HG03432 (cell line): Measurements from ENCODE around the gene SPRR2A.
"Not testable (repeated sequence)": the region's sequence is repeated elsewhere in the genome, so short reads cannot be mapped to it uniquely, and the experiment has no call there.

Experiments
- ATAC-seq: cut with Tn5 transposase; IDR thresholded peaks from one replicate; pipeline ENCODE4 v1.9.1; 2021; ENCODE audit warnings: mild to moderate bottlenecking, moderate library complexity; ENCODE audit not compliant: unreplicated experiment

The SPRR2A gene

DNA sequence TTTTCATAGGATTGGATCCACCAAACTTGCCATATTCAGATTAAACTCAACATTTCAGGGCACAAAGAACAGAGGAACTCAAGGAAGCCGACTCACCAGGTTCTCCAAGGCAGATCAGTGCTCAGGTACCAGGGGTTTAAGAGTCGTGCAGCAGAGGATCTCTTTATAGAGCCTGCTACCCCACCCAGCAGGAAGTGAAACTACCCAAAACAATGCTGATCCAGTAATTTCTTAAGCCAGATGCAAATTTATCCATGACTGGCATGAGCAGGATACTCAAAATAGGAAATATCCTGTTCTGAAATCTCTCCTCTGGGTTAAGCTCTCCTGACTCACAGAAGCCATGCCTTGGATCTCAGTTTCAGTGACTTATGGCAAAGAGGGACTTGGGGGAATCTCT is at the start of gene SPRR2A:
SPRR2A (minus strand) TSS at position 138 of the 400 bp plus-strand sequence. CDS start 777 bp downstream, outside the sequence.
- no peak for ATAC-seq

DNA sequence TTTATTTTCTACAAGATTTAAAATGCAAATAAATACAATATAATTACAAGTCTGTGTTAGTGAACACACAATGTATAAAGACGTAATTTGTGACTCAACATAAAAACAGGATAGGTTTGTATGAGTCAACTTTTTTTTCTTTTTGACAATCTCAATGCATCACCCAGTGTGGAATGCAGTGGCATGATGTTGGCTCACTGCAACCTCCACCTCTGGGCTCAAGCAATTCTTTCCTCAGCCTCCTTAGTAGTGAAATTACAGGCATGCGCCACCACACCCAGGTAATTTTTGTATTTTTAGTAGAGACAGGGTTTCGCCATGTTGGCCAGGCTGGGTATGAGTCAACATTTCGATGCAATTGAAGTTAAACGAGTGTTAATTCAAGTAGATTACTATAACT is 42.9 kb upstream of the SPRR2A start:
- no peak for ATAC-seq

GRCh38 chr1:153099461-153100045 is 42.2 kb upstream of the SPRR2A start:
- ATAC-seq: no peak

DNA sequence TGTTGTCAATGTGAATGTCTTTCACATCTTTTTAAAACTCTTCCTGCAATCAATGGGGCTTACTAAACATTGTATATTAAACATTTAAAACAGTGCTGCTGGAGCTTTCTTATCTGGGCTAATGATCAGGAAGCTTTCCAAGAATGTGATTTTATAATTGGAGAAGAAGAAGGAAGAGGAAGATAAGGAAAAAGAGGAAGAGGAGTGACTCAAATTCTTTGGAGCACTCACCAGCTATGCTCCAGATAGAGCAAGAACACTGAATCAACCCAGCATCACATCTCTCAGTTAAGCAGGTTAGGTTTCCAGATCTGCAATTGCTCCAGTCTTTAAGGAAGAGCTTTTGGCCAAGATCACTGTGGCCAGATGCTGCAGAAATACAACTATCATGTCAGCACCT is 38.5 kb upstream of the SPRR2A start:
- no peak for ATAC-seq

- no peak for ATAC-seq
Observed at GRCh38 chr1:153094426-153094825, 37.1 kb upstream of the SPRR2A start, which contains the start of gene SPRR2E. Gene SPRR2E (minus strand): TSS chr1:153094526. CDS start chr1:153093751, 775 bp downstream.

GRCh38 chr1:153087652-153088051 is 30.3 kb upstream of the SPRR2A start:
- no peak for ATAC-seq

- no peak for ATAC-seq
Observed at GRCh38 chr1:153081736-153082135, 24.4 kb upstream of the SPRR2A start.

DNA sequence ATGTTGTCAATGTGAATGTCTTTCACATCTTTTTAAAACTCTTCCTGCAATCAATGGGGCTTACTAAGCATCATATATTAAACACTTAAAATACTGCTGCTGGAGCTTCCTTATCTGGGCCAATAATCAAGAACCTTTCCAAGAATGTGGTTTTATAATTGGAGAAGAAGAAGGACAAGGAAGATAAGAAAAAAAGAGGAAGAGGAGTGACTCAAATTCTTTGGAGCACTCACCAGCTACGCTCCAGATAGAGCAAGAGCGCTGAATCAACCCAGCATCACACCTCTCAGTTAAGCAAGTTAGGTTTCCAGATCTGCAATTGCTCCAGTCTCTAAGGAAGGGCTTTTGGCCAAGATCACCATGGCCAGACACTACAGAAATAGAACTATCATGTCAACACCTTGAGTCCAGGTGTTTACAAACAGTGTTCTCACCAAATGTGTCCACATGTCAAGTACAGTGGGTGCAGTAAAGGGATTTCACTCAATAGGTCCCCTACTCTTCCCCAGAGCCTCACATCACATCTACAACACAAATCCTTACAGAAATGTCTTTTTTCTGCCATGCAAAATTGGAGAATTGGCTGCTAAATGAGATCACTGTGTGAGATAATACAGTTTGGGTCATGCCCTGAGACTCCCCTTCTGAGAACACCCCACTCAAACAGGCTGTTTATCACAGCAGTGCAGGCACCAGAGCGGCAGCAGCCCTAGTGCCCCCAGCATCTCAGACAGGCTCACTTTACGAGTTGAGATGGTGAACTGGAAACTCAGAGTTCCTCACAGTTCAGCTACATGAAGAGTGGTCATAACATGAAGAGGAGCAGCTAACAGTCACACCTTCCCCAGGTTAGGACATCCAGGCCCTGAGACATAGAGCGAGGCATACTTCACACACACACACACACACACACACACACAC is 15.8 kb upstream of the SPRR2A start:
- no peak for ATAC-seq

DNA sequence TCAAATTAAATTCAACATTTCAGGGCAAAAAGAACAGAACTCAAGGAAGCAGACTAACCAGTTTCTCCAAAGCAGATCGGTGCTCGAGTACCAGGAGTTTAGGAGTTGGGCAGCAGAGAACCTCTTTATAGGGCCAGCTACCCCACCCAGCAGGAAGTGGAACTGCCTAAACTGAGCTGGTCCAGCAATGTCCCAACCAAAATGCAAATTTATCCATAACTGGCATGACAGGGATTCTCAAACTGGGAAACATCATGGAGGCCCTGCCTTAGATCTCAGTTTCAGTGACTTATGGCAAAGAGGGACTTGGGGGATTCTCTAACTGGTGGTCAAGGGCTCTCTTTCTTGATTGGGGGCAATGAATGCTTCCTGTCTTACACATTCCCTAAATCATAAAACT is 14.2 kb upstream of the SPRR2A start, which contains the start of gene SPRR2B:
SPRR2B (minus strand) TSS at position 101 of the 400 bp plus-strand sequence. CDS start 772 bp downstream, outside the sequence.
- ATAC-seq: no peak

GRCh38 chr1:153070243-153070642 is 12.9 kb upstream of the SPRR2A start:
- ATAC-seq: no peak

- no peak for ATAC-seq
Observed at GRCh38 chr1:153058826-153059784, 1.8 kb upstream of the SPRR2A start.

- no peak for ATAC-seq
Observed at GRCh38 chr1:153058154-153058553, 842 bp upstream of the SPRR2A start.

DNA sequence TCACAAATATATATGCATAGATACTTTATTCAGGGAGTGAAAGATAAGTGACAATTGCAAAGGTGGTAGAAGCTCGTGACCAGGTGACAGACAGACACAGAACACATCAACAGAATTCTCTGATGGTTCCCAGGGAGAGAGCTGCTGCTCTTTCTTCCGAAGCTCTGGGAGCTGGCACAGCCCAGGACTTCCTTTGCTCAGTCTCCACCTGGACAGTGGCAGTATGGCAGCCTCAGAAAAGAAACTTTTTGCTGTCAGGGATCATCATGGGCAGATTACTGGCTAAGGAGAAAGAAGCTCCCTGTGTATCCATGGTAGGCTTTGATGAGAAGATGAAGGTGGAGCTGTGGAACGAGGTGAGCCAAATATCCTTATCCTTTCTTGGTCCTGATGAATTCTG is 1.2 kb downstream of the SPRR2A start:
- ATAC-seq: not testable (repeated sequence)

GRCh38 chr1:153049211-153049610 is 8.1 kb downstream of the SPRR2A start:
- no peak for ATAC-seq

GRCh38 chr1:153040950-153041631 is 16.2 kb downstream of the SPRR2A start, which contains the start of gene SPRR2D:
Gene SPRR2D (minus strand): TSS chr1:153041120. CDS start chr1:153040346, 774 bp downstream.
- ATAC-seq: no peak

DNA sequence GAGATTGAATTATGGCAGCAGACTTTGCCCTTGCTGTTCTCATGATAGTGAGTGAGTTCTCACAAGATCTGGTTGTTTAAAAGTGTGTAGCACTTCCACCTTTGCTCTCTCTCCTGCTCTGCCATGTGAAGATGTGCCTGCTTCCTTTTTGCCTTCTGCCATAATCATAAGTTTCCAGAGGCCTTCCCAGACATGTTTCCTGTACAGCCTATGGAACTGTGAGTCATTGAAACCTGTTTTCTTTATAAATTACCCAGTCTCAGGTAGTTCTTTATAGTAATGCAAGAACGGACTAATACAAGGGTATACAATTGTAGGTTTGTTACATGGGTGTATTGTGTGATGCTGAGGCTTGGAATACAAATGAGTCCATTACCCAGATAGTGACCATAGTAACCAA is 22.1 kb downstream of the SPRR2A start:
- ATAC-seq: no peak

DNA sequence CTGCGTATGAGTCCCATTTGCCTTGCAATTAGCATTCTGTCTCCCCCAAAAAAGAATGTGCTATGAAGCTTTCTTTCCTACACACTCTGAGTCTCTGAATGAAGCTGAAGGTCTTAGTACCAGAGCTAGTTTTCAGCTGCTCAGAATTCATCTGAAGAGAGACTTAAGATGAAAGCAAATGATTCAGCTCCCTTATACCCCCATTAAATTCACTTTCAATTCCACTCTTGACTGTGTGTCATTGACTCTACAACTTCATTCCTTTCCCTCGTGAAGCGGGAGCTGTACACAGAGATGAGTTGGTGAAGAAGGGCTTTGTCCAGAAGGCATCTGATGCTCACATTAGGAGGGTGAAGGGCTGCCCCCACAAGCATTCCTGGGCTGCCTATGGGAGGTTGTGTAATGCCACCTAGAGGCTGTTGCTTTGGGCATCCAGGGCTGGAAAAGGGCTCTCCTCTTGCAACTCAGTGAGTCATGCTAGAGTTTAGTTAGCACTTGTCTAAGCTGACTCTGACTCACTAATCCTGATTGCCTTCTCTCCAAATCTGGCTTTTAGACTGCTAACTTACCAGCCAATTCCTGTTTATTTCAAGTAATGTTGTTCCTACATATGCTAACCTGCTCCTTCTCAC is 24.5 kb downstream of the SPRR2A start:
- ATAC-seq: no peak

GRCh38 chr1:153032073-153032472 is 25.2 kb downstream of the SPRR2A start:
- no peak for ATAC-seq

- ATAC-seq: no peak
Observed at GRCh38 chr1:153030895-153031294, 26.4 kb downstream of the SPRR2A start, which contains the start of gene SPRR1B. Gene SPRR1B (plus strand): TSS chr1:153031203. CDS start chr1:153032346, 1,143 bp downstream.

- ATAC-seq: no peak
Observed at GRCh38 chr1:153028766-153029165, 28.5 kb downstream of the SPRR2A start.
